NCI-H128 (cell line): ENCODE data around the gene MEF2D.

ENCODE experiments used
- DNase-seq: peaks from one replicate; lab custom pipeline; 2025; ENCODE audit not compliant: unreplicated experiment; lab: John Stamatoyannopoulos, UW

Gene MEF2D

GRCh38 chr1:156500543-156500792, at the start of gene MEF2D:
MEF2D (minus strand) TSS chr1:156500775; CDS start chr1:156483292, 17,483 bp downstream.
- no peak for DNase-seq

GRCh38 chr1:156550346-156550745, 49.8 kb upstream of the MEF2D start:
- no peak for DNase-seq

DNA sequence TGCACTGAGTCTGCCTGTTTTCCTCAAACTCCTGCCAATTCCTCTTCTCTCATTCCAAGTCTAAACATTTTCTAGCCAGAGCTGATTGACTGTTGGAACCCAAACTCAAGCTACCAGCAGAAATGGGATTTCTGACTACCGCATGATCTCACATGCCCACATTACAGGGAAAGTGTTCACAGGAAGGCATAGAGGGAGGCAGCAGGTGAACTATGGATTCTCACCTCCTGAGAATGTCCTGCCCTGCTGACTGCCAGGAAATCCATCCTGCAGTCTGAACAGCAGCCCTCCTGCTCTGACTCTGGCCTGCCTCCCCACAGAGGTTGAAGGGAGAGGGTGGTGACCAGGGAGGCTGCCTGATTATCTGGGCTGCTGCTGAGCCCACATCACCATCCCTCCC, 49.3 kb upstream of the MEF2D start:
- DNase-seq, result no peak

GRCh38 chr1:156549390-156549789, 48.8 kb upstream of the MEF2D start:
- DNase-seq, result no peak

- no peak for DNase-seq
Observed at GRCh38 chr1:156547982-156548381, 47.4 kb upstream of the MEF2D start.

DNA sequence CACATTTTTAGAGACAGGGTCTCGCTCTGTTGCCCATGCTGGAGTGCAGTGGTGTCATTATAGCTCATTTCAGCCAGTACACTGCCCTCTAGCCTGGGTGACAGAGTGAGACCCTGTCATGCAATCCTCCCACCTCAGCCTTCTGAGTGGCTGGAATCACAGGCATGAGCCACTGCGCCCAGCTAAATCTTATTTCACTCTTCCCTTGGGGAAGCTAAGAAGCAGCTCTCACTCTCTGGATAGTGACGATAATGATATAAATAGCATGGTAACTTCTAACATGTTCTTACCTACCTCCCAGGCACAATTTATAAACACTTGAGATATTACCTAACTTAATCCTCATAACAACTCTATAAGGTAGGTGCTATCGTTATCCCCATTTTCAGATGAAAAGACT, 46.9 kb upstream of the MEF2D start:
- DNase-seq, result no peak

GRCh38 chr1:156546267-156546666, 45.7 kb upstream of the MEF2D start:
- DNase-seq, result no peak

DNA sequence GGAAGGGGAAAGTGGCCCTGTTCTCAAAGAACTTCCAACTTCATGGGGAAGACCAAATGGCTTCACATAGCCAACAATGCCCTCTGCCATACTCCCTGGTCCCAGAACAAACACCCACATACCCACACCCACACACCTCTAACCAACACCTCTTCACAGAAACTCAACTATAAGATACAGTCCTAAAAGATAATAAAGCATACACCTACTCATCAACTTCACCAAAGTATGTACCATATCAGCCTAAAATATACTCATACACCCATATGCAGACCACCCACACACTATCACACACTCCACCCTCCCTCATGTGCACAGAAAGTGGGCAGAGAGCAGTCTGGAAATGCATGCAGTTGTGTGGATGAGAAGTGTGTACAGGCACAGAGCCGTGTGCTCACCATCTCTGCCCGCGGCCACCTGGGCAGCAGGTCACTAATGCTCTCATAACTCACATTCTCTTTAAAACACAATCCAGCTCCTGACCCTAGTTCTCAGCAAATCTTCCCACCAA, 44.1 kb upstream of the MEF2D start:
- no peak for DNase-seq

DNA sequence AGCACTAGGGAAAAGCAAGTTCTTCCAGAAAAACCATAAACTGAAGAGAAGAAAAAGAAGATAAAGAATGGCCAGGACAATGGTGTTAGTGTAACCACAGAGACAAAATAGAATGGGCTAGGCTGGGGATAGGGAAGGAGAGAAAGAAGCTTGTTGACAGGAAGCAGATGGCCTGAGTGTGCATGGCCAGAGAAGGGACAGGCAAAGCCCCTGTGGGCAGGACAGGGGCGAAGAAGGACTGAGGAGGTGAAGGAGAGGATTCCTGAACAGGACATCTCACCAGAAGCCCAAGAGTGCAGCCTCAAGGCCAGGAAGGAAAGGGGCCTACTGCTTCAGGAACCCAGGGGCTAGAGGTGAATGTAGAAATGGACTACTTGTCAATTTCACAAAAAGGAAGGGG, 42.5 kb upstream of the MEF2D start:
- DNase-seq, result no peak

DNA sequence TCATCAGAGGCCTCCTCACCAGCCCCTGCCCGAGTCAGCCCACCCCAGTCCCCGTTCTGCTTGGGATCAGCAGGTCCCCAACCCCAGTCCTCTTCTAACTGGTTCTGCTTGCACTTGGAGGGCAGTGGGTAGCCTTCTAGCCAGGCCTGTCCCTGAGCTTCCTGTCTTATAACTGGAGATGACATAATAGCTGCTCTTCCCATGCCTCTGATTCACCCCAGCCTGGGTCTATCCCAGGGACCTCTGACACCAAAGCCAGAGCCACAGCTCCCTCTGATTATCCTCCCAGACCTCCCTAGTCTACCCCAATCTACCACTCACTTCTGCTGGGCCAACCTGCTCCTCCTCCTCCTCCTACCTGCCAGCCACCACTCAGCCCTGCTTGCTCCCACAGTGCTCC, 40.4 kb upstream of the MEF2D start:
- DNase-seq, result no peak

- DNase-seq, result no peak
Observed at GRCh38 chr1:156539818-156540355, 39.3 kb upstream of the MEF2D start.

GRCh38 chr1:156538711-156539440, 38.3 kb upstream of the MEF2D start:
- DNase-seq, result no peak

DNA sequence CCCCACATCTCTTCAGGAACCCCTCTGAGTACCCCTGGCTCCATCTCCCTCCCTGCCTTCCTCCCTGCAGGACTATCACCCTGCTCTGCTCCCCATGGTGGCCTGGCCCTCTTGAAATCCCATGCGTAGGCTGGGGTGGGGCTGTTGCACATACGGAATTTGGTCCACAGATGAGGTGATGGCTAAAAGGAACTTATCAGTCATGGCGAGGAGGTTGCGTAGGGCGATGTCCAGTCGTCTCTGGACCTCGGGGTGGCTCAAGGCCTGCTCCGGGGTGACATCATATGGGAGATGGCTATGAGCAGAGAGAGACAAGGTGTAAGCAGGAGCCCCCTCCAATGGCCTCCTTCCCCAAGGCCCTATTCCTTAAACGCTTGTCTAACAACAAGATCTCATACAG, 36.5 kb upstream of the MEF2D start:
- no peak for DNase-seq

DNA sequence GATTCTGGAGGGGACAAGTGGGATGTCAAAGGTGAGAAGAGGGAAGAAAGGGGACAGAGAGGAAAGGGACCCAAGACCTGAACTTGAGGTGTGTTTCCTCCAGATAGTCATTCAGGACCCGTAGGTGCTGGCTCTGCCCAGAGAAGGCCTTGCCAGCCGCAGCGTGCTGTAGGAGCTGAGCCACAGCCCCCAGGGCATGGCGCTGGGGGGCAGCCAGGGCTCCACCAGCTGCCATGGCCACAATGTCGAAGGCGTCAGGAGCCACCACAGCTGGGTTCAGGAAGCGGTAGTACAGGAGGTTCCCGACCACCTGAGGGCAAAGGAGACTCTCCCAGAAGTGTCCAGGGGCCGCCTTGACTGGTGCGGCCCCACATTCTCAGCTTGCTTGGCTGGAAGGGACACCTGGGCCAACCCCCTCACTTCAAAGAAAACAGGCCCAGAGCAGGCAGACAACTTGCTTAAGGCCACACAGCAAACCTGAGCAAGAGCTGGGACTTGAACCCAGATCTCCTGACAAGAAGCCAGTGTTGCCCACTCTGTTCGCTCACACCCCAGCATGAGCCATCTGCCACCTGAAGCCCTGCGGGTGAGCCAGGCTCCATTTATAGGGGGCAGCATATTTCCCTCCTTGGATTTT, 34.0 kb upstream of the MEF2D start:
- no peak for DNase-seq

DNA sequence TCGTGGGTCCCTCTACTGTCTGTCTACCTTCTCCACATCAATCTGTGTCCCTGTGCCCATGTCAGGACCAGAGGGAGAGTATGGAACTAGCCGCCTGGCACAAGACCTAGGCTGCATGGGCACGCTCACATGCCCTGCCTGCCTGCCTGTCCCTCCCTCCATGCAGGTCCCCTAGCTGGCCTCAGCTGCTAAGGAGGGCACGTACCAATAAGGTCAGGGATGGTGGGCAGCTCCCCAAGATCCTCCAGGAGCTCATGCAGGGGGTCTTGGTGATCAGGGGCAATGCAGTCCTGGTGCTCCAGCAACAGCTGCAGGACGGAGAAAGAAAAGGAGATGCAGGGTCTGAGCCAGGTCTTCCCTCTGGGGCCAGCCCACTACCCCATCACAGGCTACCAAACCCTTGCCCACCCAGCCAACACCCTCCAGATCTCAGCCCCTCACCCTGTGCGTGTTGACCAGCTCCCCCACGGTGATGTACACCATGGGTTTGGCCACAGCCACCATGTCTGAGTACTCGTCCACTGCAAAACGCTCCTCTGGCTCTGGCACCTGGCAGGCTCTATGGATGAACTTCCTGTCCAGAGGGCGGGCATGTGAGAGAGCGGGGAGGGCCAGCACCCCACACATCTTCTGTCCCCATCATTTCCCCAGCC, 33.1 kb upstream of the MEF2D start:
- no peak for DNase-seq

DNA sequence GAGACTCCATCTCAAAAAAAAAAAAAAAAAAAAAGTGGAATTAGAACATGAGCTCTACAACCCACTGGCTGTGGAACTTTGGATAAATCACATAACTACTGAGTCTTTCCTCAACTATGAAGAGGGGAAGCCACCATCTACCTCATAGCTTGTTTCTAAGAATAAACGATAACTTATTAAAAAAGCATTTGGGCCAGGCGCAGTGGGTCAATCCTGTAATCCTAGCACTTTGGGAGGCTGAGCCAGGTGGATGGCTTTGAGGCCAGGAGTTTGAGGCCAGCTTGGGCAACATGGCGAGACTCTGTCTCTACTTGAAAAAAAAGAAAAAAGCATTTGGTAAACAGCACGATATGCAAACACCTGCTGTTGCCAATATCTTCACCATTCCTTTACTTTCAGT, 31.8 kb upstream of the MEF2D start:
- no peak for DNase-seq

GRCh38 chr1:156530006-156530405, 29.4 kb upstream of the MEF2D start:
- no peak for DNase-seq

DNA sequence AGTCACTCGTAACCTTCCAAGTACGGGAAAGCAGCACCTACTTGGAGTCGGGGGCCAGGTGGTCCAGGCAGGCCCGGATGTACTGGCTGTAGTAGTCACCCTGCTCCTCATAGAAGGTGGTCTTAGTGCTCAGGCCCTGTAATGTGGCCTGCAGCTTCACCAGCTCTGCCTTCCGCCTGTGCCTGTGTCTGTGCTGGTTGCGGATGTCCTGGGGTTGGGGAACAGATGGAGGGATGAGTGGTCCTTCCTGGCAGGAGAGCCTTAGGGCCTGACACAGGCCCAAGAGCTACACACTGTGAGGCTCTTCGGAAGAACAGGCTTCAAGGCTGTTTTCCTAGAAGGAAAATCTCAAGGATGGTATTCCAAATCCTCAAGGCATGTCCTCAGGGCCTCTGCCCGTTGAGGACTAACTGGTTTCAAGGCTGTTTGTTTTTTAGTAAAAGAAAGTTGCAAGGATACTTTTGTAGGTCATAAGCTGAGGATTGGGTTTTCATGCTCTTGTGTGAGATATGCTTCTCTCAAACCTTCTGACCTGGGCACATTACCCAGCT, 28.4 kb upstream of the MEF2D start:
- no peak for DNase-seq

DNA sequence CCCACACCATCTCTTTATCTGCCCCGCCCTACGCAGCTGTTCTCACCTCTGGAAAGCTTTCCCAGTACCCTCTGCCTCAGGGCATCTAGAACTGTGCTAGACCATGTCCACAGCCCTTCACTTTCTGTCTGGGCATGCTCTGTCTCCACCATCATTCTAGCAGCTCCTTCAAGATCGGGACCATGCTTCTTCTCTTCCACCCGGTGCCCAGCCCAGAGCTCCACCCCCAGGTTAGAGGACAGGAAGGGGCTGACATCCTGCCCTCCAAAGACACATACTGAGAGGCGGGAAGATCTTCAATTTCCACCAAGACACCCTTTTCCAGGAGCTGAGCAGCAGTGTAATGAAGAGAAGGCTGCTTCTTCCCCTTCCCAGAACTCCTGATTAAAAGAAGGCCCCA, 27.7 kb upstream of the MEF2D start:
- no peak for DNase-seq

GRCh38 chr1:156527584-156527983, 27.0 kb upstream of the MEF2D start:
- no peak for DNase-seq

DNA sequence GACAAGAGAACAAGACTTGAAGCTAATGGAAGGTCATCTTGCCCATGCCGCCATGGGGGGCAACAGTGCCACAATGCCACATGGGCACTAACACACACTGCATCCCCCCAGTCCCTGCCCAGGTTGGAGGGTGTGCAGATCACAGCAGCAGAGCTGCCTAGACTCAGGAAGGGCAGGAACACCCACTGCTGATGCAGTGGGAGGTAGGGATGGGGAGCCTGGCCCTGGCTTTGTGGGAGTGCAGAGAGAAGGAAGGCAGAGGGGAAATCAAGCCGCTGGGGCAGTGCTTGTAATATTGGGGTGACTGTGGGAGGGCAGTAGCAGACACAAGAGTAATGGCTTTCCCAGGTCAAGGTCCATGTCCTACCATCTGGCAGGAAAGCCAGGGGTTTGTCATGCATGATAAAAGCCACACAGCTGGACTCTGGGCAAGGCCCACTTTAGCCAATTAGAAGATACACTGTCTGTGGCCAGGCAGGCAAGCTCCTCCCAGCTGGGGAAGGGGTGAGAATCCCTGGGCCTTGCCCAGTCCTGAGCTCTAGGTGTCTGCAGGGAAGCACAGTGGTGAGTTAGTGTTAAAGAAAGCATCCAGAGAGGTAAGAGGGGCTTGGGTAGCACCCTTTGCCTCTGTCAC, 25.4 kb upstream of the MEF2D start:
- no peak for DNase-seq
